H54 (cell line): Measurements from ENCODE around the gene SORCS2.

Source experiments
- DNase-seq: peaks from one replicate; pipeline ENCODE4 v3.0.0; 2011; ENCODE audit warnings: low spot score, mixed read lengths; ENCODE audit not compliant: insufficient read length
- FAIRE-seq: peaks from 3 replicates; lab custom pipeline; 2011; peaks lifted over from hg19 to GRCh38; lab: Jason Lieb, UNC
- POLR2A ChIP-seq: IDR thresholded peaks from 2 replicates; pipeline ENCODE4 v1.6.1; 2011; ENCODE audit warnings: low read depth, mild to moderate bottlenecking, low read length

The SORCS2 gene

GRCh38 chr4:7280926-7281690 lies 88.8 kb downstream of the SORCS2 start:
- TF ChIP-seq POLR2A, result no peak
- FAIRE-seq (no peak), DNase-seq (no peak)

GRCh38 chr4:7281691-7282665 lies 89.6 kb downstream of the SORCS2 start:
- FAIRE-seq, result no peak
- DNase-seq, result no peak
- no peak for TF ChIP-seq POLR2A

GRCh38 chr4:7282786-7283440 lies 90.6 kb downstream of the SORCS2 start:
- no peak for DNase-seq
- no peak for TF ChIP-seq POLR2A
- FAIRE-seq, result no peak

- no peak for TF ChIP-seq POLR2A
- FAIRE-seq (no peak), DNase-seq (no peak)
These were observed 93.1 kb downstream of the SORCS2 start for GRCh38 chr4:7285244-7286094.

GRCh38 chr4:7286170-7286569 lies 93.8 kb downstream of the SORCS2 start:
- DNase-seq (no peak), FAIRE-seq (no peak)
- no peak for TF ChIP-seq POLR2A

GRCh38 chr4:7286798-7287197 lies 94.5 kb downstream of the SORCS2 start:
- FAIRE-seq (no peak), DNase-seq (no peak)
- TF ChIP-seq POLR2A, result no peak

- FAIRE-seq, result no peak
- no peak for TF ChIP-seq POLR2A
- DNase-seq, result no peak
These were observed 95.1 kb downstream of the SORCS2 start for GRCh38 chr4:7287274-7287917.

GRCh38 chr4:7287918-7288280 lies 95.6 kb downstream of the SORCS2 start:
- no peak for TF ChIP-seq POLR2A
- FAIRE-seq, result no peak
- no peak for DNase-seq

GRCh38 chr4:7288751-7289523 lies 96.6 kb downstream of the SORCS2 start:
- TF ChIP-seq POLR2A, result no peak
- FAIRE-seq, result no peak
- DNase-seq, result no peak

- no peak for TF ChIP-seq POLR2A
- DNase-seq (no peak), FAIRE-seq (no peak)
These were observed 97.3 kb downstream of the SORCS2 start for GRCh38 chr4:7289589-7289988.

- no peak for DNase-seq
- no peak for FAIRE-seq
- no peak for TF ChIP-seq POLR2A
These were observed 99.2 kb downstream of the SORCS2 start for GRCh38 chr4:7291372-7292114.

GRCh38 chr4:7293703-7294102 lies 101.4 kb downstream of the SORCS2 start:
- FAIRE-seq, result no peak
- no peak for TF ChIP-seq POLR2A
- no peak for DNase-seq
